NCI-H446 (cell line): ENCODE data around the gene YWHAG.
"Not testable (repeated sequence)": the region's sequence is repeated elsewhere in the genome, so short reads cannot be mapped to it uniquely, and the experiment has no call there.

Source experiments
- DNase-seq, 2 experiments: peaks; one replicate each; lab custom pipeline; 2025; lab: John Stamatoyannopoulos, UW

YWHAG gene

DNA sequence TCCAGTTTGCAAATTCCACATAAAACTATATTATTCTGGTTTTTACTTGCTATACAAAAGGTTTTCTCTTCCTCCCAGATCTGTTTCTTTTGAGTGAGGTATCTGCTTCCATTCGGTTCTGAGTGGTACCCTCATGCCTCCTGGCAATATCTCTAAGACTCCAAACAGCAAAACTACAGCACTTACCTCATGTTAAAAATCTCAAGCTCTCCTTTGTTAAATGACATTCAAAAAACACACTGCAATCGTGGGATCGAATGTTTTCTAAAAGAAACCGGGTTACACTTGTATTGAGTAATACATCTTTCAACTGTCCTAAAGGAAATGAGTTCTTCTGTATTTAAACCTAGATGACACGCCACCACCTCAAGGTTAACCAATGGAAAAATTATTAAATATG, 11.1 kb downstream of the YWHAG start:
- no peak for DNase-seq

DNA sequence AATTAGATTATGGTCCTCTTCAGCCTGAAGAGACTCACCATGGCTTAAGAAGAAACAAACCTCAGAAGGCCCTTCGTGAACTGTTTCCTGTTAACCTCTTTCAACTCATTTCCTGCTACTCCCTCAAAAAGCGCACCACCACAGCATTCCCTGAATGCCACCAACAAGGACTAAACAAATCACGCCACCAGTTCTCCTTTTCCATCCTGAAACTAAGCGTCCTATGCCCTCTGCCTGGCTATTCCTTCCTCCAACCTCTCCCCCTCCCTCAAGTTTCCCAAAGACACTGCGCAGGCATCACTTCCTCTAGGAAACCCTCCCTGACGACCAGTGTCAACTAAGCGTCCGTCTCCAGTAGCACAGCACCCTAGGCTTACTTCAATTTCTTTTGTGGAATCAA, 12.0 kb downstream of the YWHAG start:
- no peak for DNase-seq

DNA sequence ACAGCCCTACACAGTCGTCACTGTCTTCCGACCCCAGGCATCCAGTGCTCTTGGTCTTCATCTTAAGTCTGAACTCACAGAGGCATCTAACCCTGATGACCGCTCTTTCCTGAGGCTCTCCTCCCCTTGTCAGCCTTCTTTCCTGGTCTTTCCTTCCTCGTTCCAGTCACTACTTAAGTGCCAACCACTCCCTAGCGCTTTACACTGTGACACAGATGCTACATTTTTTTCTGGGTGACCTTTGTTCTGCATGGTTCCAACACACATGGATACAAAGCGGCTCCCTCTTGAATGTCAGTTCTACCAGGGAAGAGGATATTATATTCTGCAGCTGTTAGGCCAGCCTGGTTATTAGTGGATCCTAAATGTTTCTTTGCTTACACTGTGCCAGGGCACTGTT, 12.7 kb downstream of the YWHAG start:
- DNase-seq = no peak

DNA sequence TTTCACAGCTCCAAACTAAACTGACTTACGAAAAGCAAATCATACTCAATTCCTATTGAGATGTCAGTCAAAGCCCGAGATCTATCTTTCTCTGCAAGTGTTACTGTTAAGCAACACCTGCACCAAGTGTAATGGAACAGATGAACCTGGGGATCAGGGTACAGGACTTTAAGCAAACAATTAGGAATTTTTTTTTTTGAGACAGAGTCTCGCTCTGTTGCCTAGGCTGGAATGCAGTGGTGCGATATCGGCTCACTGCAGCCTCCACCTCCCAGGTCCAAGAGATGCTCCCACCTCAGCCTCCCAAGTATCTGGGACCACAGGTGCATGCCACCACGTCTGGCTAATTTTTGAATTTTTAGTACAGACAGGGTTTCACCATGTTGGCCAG, 14.9 kb downstream of the YWHAG start:
- no peak for DNase-seq

DNA sequence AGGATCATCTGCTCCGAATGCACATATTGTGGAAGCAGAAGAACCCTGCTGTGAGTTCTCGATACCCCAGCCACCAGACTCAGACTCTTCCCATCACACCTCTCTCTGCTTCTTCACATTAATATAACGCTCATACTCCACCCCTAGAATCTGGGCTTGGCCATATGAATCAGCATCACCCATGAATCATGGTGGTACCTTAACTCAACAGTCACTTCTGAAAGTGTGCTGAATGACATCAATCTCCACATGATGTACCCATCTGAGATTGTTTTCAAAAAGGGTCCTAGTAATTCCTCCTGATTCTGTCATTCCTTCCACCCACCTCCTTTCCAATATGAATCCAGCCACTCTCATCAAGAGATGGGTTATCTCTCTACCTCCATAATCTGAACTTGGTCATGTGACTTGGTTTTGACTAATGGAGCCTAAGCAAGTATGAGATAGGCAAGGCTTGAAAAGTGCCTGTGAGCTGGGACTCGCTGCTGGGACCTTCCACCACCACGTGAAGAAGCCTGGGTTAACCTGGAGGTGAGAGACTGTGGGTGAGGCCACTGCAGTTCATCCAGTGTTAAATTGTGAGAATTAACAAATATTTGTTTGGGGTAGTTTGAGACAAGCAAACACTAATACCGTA, 15.4 kb downstream of the YWHAG start:
- no peak for DNase-seq

DNA sequence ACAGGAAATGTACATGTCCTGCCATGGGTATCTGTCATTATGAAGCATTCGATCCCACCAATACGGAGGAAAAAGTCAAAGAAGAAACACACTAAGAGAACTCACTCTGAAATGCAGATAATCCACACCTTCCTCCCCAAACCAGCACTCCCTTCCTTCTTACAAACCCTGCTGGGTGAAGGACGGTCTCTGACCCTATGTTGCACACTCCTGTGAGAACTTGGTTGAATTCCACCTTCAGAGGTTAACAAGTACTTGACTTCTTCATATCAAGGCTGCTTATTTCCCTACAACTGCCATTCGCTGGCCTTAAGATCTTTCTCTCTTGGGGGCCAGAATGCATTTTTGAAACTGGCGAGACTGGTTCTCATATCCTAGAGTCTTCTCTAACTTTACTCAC, 16.6 kb downstream of the YWHAG start:
- no peak for DNase-seq

DNA sequence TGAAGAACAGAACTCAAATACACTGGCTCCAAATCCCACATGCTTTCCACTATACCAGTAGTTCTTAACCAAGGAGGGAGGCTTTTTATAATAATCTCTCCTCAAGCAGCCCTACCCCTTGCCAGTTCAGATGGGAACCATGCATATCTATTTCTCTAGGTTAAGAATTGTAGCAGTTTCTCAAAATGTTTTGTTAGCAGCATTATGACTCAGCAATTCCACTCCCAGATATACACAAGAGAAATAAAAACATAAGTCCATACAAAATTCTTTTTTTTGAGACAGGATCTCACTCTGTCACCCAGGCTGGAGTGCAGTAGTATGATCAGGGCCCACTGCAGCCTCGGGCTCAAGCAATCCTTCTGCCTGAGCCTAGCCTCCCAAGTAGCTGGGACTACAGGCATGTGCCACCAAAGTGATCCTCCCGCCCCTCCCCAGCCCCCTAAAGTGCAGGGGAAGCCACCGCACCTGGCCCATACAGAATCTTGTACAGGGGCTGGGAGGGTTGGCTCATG, 18.1 kb downstream of the YWHAG start:
- no peak for DNase-seq

DNA sequence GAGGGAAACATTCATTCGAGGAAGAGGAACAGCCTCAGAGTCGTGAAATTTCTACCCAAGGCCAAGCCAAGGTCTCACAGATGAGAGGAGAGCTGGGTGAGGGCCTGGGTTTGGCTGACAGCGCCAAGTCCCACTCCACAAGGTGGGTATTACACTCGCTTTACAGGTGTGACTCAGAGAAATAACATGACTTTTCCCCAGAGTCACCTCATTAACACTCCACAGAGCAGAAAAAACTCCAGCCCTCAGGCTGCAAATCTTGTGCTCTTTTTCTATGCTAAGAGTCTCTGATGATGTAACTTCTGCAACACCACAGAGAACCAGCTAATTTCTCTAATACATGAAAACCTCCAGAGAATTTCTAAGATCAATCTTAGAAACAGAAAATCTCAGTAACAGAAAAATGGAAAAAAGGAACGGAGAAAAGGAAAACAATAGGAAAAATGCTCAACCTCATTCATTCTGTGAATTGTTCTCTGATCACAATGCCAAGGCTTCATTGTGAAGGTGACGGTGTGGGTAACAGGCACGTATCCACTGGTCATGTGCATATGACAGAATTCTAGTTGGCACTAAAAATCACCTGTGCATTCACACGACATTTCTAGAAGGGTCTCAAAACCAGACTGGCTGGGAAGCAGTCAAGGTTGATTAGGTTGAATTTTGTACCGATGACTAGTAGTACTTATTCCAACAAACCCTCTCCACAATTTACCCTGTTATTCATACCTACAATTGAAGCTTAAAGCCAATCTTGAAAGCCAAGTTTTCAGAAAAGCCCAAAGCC, 20.3 kb downstream of the YWHAG start:
- no peak for DNase-seq

DNA sequence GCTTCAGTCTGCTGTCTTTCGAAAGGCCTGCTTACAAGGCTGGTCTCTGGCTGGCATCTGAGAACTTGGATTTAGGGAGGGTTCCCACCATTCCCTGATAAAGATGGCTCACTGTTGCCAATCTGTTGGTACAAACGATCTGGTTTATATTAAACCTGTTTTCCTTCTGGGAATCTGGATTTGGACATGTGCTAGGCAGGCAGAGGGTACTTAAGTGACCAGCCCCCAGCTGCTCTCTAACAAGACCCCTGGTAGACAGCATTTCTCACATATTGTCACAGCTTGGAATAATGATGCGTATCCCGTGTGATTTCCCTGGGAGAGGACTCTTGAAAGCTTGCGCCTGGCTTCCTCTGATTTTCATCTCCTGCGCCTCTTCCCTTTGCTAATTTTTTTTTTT, 21.6 kb downstream of the YWHAG start:
- DNase-seq = no peak

DNA sequence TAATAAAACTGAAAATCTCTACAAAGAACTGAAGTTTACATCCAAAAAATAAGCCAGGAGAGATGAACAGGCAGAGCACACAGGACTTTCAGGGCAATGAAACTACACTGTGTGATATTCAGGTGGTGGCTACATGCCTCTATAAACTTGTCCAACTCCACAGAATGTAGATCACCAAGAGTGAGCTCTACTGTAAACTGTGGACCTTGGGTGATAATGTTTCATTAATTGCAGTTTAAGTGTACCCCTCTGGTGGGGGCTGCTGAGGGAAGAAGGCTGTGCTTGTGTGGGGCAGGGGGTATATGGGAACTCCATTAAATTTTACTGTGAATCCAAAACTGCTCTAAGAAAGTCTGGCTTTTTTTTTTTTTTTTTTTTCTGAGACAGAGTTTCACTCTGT, 22.7 kb downstream of the YWHAG start:
- DNase-seq = no peak

DNA sequence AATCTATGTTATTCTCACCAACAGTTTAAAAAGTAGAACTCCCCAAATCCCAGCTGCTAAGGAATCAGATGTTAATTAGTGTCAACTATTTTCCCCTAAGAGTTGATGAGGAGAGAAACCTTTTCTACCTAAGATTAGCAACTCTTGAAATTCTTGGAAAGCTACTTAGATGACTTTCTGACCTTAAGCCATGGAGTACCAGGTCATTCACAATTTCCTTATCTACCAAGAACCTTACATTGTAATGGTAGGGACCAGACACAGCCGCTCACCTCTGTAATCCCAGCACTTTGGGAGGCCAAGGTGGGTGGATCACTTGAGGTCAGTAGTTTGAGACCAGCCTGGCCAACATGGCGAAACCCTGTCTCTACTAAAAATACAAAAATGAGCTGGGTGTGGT, 23.4 kb downstream of the YWHAG start:
- not testable (repeated sequence) for DNase-seq

DNA sequence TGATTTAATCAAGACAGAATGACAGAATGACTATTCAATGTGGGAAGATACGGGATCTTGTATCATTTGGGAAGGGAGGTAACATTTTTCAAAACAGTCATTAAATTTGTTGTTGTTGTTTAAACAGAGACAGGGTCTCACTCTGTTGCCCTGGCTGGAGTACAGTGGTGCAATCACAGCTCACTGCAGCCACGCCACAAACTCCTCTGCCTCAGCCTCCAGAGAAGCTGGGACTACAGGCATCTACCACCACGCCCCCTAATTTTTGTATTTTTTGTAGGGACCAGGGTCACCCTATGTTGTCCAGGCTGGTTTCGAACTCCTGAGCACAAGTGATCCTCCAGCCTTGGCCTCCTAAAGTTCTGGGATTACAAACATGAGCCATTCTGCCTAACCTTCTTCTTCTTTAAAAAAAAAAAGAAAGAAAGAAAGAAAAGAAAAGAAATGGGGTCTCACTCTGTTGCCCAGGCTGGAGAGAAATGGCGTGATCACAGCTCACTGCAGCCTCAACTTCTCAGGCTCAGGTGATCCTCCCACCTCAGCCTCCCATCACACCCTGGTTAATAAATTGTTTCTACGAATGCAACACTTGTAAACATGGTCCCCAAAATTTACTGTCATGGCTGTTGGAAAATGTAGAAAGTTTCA, 24.3 kb downstream of the YWHAG start:
- DNase-seq = no peak

DNA sequence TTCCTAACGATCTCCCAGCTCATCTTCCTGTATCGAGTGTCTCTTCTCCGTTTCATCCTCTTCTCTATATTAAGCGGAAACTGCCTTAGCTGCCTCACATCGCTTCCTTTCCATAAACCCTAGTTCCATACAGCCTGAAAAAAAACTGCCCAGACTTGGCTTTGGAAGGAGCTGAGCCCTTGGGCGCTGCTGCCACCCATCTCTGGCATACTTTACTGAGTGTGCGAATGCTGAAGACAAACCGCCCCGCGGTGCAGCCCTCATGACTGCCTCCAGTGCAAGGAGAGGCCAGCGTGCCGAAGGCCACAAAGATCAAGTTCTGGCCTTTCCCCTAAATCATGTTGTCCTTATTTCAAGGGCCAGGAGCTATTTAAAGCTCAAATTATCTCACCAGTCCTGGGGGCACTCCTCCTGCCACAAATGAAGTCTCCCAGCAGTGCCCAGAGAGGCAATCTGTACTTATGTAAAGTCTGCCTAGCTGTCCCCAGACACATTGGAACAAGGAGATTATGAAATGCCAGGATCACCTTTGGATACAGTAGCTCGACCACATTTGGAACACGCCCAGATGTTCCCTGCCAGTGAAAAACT, 25.2 kb downstream of the YWHAG start:
- DNase-seq = no peak

DNA sequence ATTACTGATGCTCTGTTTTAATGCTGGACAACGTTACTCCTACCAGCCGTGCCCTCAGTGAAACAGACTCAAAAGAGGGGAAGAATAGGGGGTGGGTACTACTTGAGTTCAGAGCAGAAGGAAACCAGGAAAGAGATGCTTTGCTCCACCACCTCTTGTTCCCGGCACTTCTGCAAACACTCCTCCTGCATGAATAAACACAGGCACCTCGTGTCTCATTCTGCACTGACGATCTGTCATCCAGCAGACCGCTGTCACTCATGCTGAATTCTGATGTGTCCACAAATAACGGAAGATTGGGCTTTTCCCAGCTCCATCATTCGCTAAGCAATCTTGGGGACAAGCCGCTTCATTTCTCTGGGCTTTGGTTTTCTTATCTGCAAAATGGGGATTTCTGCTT, 26.7 kb downstream of the YWHAG start:
- no peak for DNase-seq

DNA sequence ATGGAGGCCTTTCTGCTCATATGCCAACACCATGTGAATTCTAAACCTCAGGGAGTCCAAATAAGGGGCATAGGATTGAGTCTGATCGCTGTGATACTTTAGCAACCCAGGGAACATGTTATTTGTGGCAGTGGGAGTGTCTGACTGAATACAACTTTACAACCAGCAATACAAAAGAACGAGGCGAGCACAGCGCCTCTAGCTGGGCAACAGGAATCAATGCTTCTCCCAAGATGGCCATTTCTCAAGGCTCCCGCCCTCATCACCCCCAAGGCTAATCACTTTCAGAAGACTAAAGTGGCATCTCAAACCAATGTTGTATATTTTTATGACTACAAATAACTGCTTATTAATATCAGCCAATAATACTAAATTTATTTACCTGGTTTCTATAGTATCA, 28.1 kb downstream of the YWHAG start:
- no peak for DNase-seq

DNA sequence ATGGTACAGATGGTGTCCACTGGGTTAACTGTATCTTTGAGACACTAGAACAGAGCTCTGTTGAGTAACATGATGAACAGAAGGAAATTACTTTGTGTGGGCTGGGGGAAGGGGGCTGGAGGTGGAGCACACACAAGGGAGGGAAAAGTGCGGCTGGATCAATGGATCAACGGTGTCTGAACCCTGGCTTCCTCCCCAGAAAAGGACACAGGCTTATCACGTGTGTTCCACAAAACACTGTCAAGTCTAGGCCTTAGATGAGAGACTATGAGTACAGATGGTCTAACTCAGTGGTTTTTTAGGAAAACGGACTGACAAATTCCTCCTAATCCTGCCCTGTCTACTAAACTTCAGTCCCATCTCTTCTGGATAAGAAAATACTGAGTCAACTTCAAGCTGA, 28.5 kb downstream of the YWHAG start:
- no peak for DNase-seq

DNA sequence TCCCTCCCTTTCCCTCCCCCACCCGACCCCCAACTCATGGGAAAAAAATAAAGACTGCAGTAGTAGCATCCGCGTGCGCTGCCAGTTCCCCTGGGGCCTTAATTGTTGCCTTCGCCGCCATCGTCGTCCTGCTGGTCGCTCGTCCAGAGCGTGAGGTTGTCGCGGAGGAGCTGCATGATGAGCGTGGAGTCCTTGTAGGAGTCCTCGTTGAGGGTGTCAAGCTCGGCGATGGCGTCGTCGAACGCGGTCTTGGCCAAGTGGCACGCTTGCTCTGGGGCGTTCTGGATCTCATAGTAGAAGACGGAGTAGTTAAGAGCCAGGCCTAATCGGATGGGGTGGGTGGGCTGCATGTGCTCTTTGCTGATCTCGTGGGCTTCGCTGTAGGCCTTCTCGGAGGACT, 29.3 kb downstream of the YWHAG start:
- DNase-seq = no peak

DNA sequence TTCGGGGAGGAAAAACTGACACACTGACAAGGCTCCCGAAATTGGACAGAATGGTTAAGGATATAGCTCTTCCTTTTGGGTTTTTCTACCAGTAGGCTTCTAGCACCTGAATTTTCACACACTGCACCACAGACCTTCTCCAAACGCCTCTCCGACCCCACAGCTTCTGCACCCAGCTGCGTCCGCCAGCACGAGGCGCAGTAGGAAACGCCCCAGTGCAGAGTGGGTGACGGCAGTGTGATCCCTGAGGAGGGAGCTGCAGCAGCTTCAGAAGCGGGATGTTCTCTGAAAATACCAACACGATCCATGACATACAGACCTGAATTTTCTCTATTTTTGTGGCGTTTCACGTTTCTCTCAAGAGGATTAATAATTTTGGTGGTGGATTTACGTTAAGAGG, 30.4 kb downstream of the YWHAG start:
- no peak for DNase-seq

DNA sequence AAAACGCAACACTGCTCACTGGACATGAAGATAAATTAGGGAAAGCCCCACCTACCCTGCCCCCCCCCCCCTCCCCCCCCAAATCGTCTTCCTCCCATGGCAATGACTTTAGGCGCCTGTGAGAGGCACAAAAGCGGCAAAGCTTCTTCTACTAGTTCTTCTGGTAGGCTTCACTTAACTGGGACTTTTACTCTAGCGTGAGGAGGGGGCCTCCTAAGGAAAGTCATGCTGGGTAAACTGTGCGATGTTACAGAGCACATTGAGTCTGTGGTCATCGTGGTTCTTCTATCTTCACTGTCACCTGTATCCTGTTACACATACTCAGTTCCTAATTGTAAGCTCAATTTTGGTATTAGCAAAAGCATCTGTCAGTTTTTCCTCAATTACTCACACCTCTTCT, 31.2 kb downstream of the YWHAG start:
- DNase-seq = no peak

DNA sequence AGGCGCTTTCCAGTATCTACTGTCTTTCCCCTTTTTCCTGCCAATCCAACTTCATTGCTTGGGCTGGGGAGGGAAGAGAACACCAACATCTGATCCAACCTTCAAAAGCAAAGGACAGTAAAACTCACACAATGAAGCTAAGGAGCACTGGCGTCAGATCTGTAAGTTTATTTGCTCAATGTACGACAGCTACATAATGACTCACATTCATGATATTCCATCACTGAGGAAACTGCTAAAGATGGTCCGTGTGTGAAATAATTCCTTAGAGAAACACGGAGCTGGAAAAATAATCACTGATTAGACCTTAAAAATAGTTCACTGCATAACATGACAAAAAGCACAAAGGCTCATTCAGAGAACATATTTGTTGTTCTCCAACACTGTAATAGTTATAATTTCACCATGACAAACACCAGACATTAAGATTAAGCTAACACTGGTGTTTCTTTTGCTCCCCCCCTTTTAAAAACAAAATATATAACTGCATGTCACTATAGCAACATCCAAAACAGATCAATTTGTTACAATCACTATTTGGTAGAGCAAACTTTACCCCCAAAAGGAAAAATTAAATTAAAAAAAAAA, 32.1 kb downstream of the YWHAG start:
- DNase-seq = no peak

DNA sequence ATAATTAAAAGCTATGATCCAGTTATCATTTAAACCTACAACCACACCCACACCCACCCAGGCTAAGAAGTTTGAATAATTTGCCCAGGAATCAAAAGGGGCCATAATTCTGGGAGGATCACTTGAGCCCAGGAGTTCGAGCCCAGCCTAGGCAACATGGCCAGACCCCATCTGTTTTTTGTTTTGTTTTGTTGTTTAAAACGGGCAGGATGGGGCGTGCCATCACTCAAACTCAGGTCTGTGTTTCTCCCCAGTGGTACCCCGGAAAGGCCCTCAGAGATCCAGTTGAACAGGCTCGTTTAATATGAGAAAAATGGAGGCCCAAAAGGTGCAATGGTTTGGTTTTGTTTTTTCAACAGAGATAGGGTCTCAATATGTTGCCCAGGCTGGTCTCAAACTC, 33.0 kb downstream of the YWHAG start:
- no peak for DNase-seq

DNA sequence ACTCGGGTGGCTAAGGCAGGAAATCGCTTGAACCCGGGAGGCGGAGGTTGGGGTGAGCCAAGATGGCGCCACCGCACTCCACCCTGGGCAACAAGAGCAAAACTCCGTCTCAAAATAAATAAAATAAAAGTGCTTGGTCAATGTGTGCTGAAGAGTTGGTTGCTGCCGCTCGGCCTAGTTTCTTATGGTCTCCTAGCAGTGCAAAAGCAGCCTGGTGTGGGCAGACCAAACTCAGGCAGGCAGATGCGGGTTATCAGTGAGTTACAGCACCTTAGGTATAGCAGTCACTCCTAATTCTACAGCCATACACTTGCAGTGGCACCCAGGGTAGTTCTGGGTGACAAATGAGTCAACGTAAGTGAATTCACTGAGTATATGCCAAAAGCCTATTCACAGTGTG, 33.7 kb downstream of the YWHAG start:
- DNase-seq = no peak
